Type B pancreatic cell (in vitro differentiated cells): ENCODE measurements around the gene BCAR1. TPM values are rescaled to one million over a fixed set of nuclear protein-coding genes. Genes with fewer than 3 reads are reported as not detected.
A peak's percentile ranks its signal among the peaks of the same experiment; 100 is the strongest.

ENCODE experiments used
- DNase-seq: peaks from one replicate; pipeline ENCODE4 v3.0.0; 2021; ENCODE audit warnings: mixed read lengths; ENCODE audit not compliant: unreplicated experiment; ENCODE audit errors: extremely low spot score
- H3K27ac Mint-ChIP-seq: 2 replicates; pipeline ENCODE4 v1.8.0; 2021; ENCODE audit warnings: mild to moderate bottlenecking, mixed read lengths
- H3K27me3 Mint-ChIP-seq: 2 replicates; pipeline ENCODE4 v1.8.0; 2021; ENCODE audit warnings: mixed read lengths
- H3K36me3 Mint-ChIP-seq: 2 replicates; pipeline ENCODE4 v1.8.0; 2021; ENCODE audit warnings: mixed read lengths
- H3K4me1 Mint-ChIP-seq: one replicate; pipeline ENCODE4 v1.8.0; 2021; ENCODE audit warnings: mixed read lengths; ENCODE audit not compliant: unreplicated experiment
- H3K4me3 Mint-ChIP-seq: 2 replicates; pipeline ENCODE4 v1.8.0; 2021; ENCODE audit warnings: mild to moderate bottlenecking, mixed read lengths
- H3K9me3 Mint-ChIP-seq: 2 replicates; pipeline ENCODE4 v1.8.0; 2021; ENCODE audit warnings: mixed read lengths
- CTCF ChIP-seq: fragments of 200-600 bp; sonication (generic); conservative IDR thresholded peaks from 2 replicates; pipeline ENCODE4 v1.5.0; 2021; ENCODE audit warnings: antibody characterized with exemption, mild to moderate bottlenecking
- total RNA-seq: library from RNA; stranded (reverse); gene quantifications from 2 replicates; pipeline ENCODE4 v1.2.1, GENCODE V29; 2021; ENCODE audit warnings: low replicate concordance

The BCAR1 gene
- total RNA-seq, 1 donor from 2014 or later, result 73.0 TPM

GRCh38 chr16:75233611-75233938 is 17.8 kb downstream of the BCAR1 start:
- no peak for DNase-seq
- H3K4me3 Mint-ChIP-seq, result no peak overlapping the region
- no peaks in the 10 kb centered on the region for H3K27me3 Mint-ChIP-seq
- H3K36me3 Mint-ChIP-seq, result peaks cover 16% of the 10 kb centered on the region
- no peak for TF ChIP-seq CTCF
- H3K9me3 Mint-ChIP-seq, result no peaks in the 10 kb centered on the region
- peaks cover 4% of the 10 kb centered on the region for H3K4me1 Mint-ChIP-seq
- H3K27ac Mint-ChIP-seq, result peak overlapping the region; percentile 68

GRCh38 chr16:75231570-75231969 is 19.9 kb downstream of the BCAR1 start:
- H3K4me1 Mint-ChIP-seq, result peaks cover 4% of the 10 kb centered on the region
- H3K27me3 Mint-ChIP-seq, result no peaks in the 10 kb centered on the region
- H3K27ac Mint-ChIP-seq, result no peak overlapping the region
- no peak overlapping the region for H3K4me3 Mint-ChIP-seq
- peaks cover 16% of the 10 kb centered on the region for H3K36me3 Mint-ChIP-seq
- DNase-seq, result no peak
- no peaks in the 10 kb centered on the region for H3K9me3 Mint-ChIP-seq
- TF ChIP-seq CTCF, result no peak

DNA sequence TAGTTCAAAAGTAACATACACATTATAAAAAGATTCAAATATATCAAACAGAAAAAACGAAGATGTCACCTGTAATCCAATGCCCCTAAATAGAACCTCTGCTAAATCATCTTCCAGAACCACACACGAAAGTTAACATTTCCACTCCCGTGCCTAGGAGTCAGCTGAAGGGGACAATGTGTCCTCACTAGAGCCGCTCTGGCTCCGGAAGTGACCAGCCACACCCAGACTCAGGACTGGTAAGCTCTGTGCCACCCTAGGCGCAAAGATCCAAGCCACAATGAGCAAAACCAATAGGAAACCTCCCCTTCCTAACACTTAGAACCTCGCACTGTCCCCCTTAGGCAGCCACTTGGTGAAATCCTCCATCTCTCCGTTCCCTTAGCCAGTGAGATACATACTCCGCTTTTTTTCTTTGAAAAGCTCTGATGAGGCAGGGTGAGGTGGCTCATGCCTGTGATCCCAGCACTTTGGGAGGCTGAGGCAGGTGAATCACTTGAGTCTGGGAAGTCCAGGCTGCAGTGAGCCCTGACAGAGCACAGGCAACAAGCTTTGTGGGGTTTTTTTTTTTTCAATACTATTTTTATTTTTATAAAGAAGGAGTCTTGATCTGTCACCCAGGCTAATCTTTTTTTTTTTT is 20.8 kb downstream of the BCAR1 start:
- no peaks in the 10 kb centered on the region for H3K9me3 Mint-ChIP-seq
- DNase-seq, result no peak
- TF ChIP-seq CTCF, result no peak
- no peak overlapping the region for H3K27ac Mint-ChIP-seq
- no peaks in the 10 kb centered on the region for H3K27me3 Mint-ChIP-seq
- H3K4me1 Mint-ChIP-seq, result peaks cover 4% of the 10 kb centered on the region
- H3K36me3 Mint-ChIP-seq, result peaks cover 11% of the 10 kb centered on the region
- H3K4me3 Mint-ChIP-seq, result no peak overlapping the region

DNA sequence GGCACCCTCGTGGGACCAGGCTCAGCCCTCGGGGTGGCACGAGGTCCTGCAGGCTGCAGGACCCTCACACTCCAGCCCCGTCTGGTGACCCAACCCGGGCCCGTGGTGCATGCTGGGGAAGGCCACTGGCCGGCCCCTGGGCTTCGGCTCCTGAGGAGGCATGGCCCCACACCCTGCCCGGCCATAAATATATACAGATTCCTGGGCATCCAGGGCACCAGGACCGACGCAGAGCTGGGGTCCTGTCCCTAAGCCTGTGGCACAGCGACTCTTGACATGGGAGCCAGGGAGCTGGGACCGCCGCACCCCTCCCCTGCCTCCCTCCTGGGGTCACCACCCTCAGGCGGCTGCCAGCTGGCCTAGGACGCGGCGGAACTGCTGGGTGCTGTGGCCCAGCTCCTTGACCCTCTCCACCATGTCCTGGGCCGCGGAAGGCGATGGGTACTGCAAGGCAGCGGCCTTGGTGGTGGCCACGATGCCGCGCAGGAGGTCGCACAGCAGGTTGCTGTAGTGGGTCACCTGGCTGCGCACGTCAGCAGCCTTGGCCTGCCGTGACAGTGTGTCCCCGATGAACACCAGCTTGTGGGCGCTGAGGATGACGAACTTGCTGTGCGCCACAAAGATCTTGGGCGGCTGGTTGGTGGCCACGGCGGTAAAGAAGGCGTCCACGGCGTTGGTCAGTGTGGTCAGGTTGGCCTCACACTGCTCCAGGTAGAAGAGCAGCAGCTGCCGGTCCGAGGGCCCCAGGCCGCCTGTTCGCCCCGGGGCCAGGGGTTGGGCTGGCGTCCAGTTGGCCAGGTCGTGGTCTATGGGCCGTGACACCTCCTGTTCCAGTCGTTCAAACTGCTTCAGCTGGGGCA is 22.0 kb downstream of the BCAR1 start:
- peaks cover 11% of the 10 kb centered on the region for H3K36me3 Mint-ChIP-seq

More for the DNA sequence above, 22.0 kb downstream of the BCAR1 start:
- Mint-ChIP-seq H3K27ac (no peak overlapping the region), H3K9me3 (no peaks in the 10 kb centered on the region), H3K4me1 (peaks cover 4% of the 10 kb centered on the region), H3K27me3 (no peaks in the 10 kb centered on the region), H3K4me3 (no peak overlapping the region)
- DNase-seq, result peak; percentile 67
- no peak for TF ChIP-seq CTCF
